Measurements from ENCODE around the gene KMT5B. TPM values are rescaled to one million over a fixed set of nuclear protein-coding genes. Genes with fewer than 3 reads are reported as not detected.

Gene KMT5B
- total RNA-seq, 4 donors from 2014 or later: 27.2 to 40.5 (median 33.3) TPM

DNA sequence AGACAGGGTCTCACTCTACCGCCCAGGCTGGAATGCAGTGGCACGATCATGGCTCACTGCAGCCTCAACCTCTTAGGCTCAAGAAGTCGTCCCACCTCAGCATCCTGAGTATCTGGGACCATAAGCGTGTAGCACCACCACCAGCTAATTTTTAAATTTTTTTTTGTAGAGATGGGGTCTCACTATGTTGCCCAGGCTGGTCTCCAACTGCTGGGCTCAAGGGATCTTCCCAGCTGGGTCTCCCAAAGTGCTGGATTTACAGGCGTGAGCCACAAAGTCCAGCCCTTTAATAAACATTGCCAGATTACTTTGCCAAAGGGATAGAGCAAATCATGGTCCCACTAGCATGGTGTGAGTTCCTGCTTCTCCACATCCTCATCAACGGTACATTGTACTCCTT, 45.6 kb downstream of the KMT5B start:
- no peak for DNase-seq (ENCODE audit: low spot score in 2 of 2)
- 88% methylated on average over 6 of the region's 6 CpGs for WGBS
- Histone ChIP-seq H3K27ac (no peak overlapping the region), H3K4me1 (no peaks in the 10 kb centered on the region), H3K27me3 (no peaks in the 10 kb centered on the region), H3K36me3 (peaks cover 81% of the 10 kb centered on the region), H3K9me3 (no peaks in the 10 kb centered on the region), H3K4me3 (no peak overlapping the region)
- TF ChIP-seq, protein P1, sequence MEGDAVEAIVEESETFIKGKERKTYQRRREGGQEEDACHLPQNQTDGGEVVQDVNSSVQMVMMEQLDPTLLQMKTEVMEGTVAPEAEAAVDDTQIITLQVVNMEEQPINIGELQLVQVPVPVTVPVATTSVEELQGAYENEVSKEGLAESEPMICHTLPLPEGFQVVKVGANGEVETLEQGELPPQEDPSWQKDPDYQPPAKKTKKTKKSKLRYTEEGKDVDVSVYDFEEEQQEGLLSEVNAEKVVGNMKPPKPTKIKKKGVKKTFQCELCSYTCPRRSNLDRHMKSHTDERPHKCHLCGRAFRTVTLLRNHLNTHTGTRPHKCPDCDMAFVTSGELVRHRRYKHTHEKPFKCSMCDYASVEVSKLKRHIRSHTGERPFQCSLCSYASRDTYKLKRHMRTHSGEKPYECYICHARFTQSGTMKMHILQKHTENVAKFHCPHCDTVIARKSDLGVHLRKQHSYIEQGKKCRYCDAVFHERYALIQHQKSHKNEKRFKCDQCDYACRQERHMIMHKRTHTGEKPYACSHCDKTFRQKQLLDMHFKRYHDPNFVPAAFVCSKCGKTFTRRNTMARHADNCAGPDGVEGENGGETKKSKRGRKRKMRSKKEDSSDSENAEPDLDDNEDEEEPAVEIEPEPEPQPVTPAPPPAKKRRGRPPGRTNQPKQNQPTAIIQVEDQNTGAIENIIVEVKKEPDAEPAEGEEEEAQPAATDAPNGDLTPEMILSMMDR (IDR thresholded peaks at IDR 0.05): no peak
- TF ChIP-seq POLR2AphosphoS5 (IDR thresholded peaks at IDR 0.05): no peak
- TF ChIP-seq EP300 (IDR thresholded peaks at IDR 0.05): no peak
- TF ChIP-seq POLR2A (IDR thresholded peaks at IDR 0.05): no peak

DNA sequence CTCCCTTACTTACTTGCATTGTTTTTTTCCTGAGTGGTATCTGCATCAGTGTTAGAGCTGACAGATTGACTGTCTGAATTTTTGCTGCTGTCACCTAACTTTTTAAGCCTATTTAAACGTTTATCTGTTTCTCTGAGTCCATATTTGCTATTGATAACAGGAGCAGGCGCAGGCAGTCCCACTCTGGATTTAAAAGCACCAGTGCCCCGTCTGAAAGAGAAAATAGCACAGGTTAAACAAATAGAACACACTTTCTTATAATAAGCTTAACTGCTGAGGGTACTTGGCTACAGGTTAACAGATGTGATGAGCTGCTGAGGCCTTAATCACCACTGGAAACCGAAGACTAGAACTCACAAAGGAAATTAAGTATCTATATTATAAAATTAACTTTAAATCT, 46.1 kb downstream of the KMT5B start:
- Histone ChIP-seq H3K36me3 (peaks cover 76% of the 10 kb centered on the region), H3K4me3 (no peak overlapping the region), H3K27ac (no peak overlapping the region), H3K9me3 (no peaks in the 10 kb centered on the region), H3K4me1 (no peaks in the 10 kb centered on the region), H3K27me3 (no peaks in the 10 kb centered on the region)
- 87% methylated on average over 4 of the region's 4 CpGs for WGBS
- no peak for TF ChIP-seq POLR2AphosphoS5 (IDR thresholded peaks at IDR 0.05)
- TF ChIP-seq, protein P1 (IDR thresholded peaks at IDR 0.05): no peak
- no peak for TF ChIP-seq EP300 (IDR thresholded peaks at IDR 0.05)
- no peak for TF ChIP-seq POLR2A (IDR thresholded peaks at IDR 0.05)
- no peak for DNase-seq (ENCODE audit: low spot score in 2 of 2)

DNA sequence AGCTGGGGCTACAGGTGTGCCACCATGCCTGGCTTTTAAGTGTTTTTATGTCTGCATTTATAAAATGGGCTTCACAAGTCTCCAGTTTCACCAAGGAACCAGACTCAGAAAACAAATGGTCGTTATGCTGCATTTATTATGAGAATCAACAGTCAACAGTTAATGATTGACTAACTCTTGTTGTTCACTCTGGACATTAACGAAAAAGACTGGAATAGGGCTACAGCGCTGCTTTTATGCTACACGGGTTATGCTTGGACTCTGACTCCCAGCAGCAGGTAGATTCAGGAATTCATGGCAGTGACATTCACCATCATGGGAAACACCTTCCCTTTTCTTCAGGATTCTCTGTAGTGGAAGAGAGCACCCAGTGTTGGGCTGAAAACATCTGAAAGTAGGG, 47.5 kb downstream of the KMT5B start:
- TF ChIP-seq, protein P1 (IDR thresholded peaks at IDR 0.05): no peak
- TF ChIP-seq POLR2AphosphoS5 (IDR thresholded peaks at IDR 0.05) (no peak), EP300 (IDR thresholded peaks at IDR 0.05) (no peak), POLR2A (IDR thresholded peaks at IDR 0.05) (no peak)
- WGBS: 86% methylated on average over 4 of the region's 4 CpGs
- DNase-seq (ENCODE audit: low spot score in 2 of 2): no peak
- H3K36me3 ChIP-seq: peaks cover 63% of the 10 kb centered on the region
- no peak overlapping the region for H3K27ac ChIP-seq
- no peaks in the 10 kb centered on the region for H3K4me1 ChIP-seq
- no peaks in the 10 kb centered on the region for H3K9me3 ChIP-seq
- H3K27me3 ChIP-seq: no peaks in the 10 kb centered on the region
- H3K4me3 ChIP-seq: no peak overlapping the region

DNA sequence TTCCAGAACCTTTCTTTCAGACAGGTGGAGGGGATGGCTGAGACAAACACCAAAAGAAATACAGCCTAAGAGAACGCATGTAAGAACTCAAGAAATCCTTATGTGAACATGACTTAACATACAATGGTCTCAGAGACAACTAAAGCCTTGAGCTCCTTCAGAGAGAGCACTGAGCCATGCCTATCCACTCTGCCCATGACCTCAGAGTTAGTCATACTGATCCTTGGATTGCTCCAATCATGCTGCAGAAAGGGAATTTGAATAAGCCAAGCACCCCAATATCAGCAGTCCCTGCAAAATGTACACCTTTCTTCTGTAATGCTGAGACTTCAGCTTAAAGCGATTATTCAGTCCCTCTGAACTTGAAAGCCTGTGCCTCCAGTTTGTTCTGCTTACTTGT, 48.7 kb downstream of the KMT5B start:
- H3K9me3 ChIP-seq: no peaks in the 10 kb centered on the region
- DNase-seq (ENCODE audit: low spot score in 2 of 2): no peak
- H3K27me3 ChIP-seq: no peaks in the 10 kb centered on the region
- WGBS: 95% methylated on average over 2 of the region's 2 CpGs
- no peaks in the 10 kb centered on the region for H3K4me1 ChIP-seq
- no peak overlapping the region for H3K27ac ChIP-seq
- H3K4me3 ChIP-seq: no peak overlapping the region
- peaks cover 51% of the 10 kb centered on the region for H3K36me3 ChIP-seq
- TF ChIP-seq POLR2AphosphoS5 (IDR thresholded peaks at IDR 0.05): no peak
- TF ChIP-seq, protein P1 (IDR thresholded peaks at IDR 0.05): no peak

DNA sequence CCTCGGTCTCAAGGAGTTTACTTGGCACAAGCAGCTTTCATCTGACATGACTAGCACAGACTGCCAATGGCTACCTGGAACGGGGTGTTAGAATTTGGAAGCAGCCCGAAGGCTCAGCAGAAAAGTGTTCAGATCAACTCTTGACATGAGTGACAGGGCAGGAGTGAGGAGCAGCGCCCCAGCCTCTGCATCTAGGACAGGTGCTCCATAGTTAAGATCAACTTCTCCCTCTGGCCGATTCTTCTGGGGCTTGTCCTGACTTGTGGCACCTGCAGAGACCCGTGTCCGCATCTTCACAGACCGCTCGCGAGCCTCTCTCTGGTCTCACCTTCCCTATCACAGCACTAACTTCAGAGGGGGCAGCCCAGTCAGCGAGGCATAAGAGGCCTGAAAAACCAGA, 49.4 kb downstream of the KMT5B start:
- no peaks in the 10 kb centered on the region for H3K27me3 ChIP-seq
- no peak for DNase-seq (ENCODE audit: low spot score in 2 of 2)
- TF ChIP-seq EP300 (IDR thresholded peaks at IDR 0.05): no peak
- no peak for TF ChIP-seq POLR2A (IDR thresholded peaks at IDR 0.05)
- TF ChIP-seq, protein P1 (IDR thresholded peaks at IDR 0.05): no peak
- no peak for TF ChIP-seq POLR2AphosphoS5 (IDR thresholded peaks at IDR 0.05)
- H3K9me3 ChIP-seq: no peaks in the 10 kb centered on the region
- H3K4me3 ChIP-seq: no peak overlapping the region
- H3K4me1 ChIP-seq: no peaks in the 10 kb centered on the region
- 72% methylated on average over 11 of the region's 11 CpGs for WGBS
- H3K36me3 ChIP-seq: peaks cover 49% of the 10 kb centered on the region
- H3K27ac ChIP-seq: no peak overlapping the region
